ENCODE results near the gene ERVW-1. TPM values are rescaled to one million over a fixed set of nuclear protein-coding genes. Genes with fewer than 3 reads are reported as not detected.

ERVW-1 gene
- total RNA-seq, 1 donor from 2014 or later = not detected

DNA sequence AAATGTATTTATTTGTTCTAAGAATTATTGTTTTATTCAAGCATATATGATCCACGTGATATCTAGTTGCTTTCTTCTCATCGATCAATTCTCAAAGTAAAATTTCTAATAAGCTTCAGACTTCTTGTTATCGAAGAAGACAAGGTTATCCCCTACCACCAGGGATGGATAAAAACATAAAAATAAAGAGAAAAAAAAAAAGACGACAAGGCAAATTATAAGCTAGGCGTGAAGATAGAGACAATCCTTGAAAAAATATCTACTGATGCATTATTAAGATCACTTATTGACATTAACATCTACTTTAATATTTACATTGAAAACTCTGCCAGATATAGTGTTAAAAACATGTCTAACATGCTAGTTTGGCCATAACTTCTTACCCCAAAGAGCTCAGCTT lies 31.2 kb upstream of the ERVW-1 start:
- DNase-seq (ENCODE audit: extremely low spot score, unreplicated experiment) = no peak
- Mint-ChIP-seq H3K27ac (ENCODE audit: unreplicated experiment) (no peak overlapping the region), H3K4me3 (ENCODE audit: unreplicated experiment) (no peak overlapping the region), H3K9me3 (ENCODE audit: unreplicated experiment) (no peaks in the 10 kb centered on the region), H3K4me1 (ENCODE audit: unreplicated experiment) (no peaks in the 10 kb centered on the region), H3K27me3 (ENCODE audit: unreplicated experiment) (no peaks in the 10 kb centered on the region), H3K36me3 (ENCODE audit: unreplicated experiment) (peaks cover 35% of the 10 kb centered on the region)
- TF ChIP-seq, protein P1, sequence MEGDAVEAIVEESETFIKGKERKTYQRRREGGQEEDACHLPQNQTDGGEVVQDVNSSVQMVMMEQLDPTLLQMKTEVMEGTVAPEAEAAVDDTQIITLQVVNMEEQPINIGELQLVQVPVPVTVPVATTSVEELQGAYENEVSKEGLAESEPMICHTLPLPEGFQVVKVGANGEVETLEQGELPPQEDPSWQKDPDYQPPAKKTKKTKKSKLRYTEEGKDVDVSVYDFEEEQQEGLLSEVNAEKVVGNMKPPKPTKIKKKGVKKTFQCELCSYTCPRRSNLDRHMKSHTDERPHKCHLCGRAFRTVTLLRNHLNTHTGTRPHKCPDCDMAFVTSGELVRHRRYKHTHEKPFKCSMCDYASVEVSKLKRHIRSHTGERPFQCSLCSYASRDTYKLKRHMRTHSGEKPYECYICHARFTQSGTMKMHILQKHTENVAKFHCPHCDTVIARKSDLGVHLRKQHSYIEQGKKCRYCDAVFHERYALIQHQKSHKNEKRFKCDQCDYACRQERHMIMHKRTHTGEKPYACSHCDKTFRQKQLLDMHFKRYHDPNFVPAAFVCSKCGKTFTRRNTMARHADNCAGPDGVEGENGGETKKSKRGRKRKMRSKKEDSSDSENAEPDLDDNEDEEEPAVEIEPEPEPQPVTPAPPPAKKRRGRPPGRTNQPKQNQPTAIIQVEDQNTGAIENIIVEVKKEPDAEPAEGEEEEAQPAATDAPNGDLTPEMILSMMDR (IDR thresholded peaks at IDR 0.05) = no peak

DNA sequence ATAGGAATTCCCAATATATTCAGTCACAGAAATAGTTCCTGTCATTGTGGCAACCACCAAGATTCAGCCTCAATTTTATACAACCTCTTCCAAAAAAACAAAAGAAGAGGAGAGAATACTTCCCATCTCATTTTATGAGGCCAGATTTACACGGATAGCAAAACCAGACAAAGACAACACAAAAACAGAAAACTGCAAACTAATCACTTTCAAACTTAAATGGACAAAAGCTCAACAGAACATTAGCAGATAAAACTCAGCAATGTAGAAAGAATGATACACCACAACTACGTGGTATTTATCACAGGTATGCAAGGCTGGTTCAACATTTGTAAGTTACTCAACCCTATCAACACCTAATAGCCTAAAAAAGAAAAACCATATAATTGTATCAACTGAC lies 28.6 kb upstream of the ERVW-1 start:
- Mint-ChIP-seq H3K27ac (ENCODE audit: unreplicated experiment) (no peak overlapping the region), H3K4me3 (ENCODE audit: unreplicated experiment) (no peak overlapping the region), H3K9me3 (ENCODE audit: unreplicated experiment) (no peaks in the 10 kb centered on the region), H3K36me3 (ENCODE audit: unreplicated experiment) (peaks cover 32% of the 10 kb centered on the region), H3K4me1 (ENCODE audit: unreplicated experiment) (no peaks in the 10 kb centered on the region), H3K27me3 (ENCODE audit: unreplicated experiment) (no peaks in the 10 kb centered on the region)
- TF ChIP-seq, protein P1 (IDR thresholded peaks at IDR 0.05) = no peak
- no peak for DNase-seq (ENCODE audit: extremely low spot score, unreplicated experiment)

DNA sequence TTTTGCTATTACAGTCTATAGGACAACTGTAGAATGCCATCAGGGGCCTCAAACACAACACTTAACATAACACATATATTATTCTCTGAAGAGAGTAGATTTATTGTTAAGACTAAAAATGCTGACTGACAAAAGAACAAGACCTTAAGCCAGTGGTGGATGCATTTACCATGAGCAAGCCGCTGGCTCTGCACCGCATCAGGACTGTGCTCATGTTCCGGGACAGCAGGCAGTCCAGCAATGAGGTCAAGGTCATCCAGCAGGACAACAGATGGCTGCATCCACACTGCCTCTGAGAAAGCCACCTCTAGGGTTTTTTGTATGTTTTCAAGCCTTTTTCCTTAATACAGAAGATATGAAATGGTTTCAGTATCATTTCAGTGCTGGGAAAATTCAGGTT lies 26.8 kb upstream of the ERVW-1 start:
- Mint-ChIP-seq H3K4me3 (ENCODE audit: unreplicated experiment) (no peak overlapping the region), H3K27ac (ENCODE audit: unreplicated experiment) (no peak overlapping the region), H3K4me1 (ENCODE audit: unreplicated experiment) (no peaks in the 10 kb centered on the region), H3K27me3 (ENCODE audit: unreplicated experiment) (no peaks in the 10 kb centered on the region), H3K9me3 (ENCODE audit: unreplicated experiment) (no peaks in the 10 kb centered on the region), H3K36me3 (ENCODE audit: unreplicated experiment) (peaks cover 42% of the 10 kb centered on the region)
- DNase-seq (ENCODE audit: extremely low spot score, unreplicated experiment) = no peak
- TF ChIP-seq, protein P1 (IDR thresholded peaks at IDR 0.05) = no peak

DNA sequence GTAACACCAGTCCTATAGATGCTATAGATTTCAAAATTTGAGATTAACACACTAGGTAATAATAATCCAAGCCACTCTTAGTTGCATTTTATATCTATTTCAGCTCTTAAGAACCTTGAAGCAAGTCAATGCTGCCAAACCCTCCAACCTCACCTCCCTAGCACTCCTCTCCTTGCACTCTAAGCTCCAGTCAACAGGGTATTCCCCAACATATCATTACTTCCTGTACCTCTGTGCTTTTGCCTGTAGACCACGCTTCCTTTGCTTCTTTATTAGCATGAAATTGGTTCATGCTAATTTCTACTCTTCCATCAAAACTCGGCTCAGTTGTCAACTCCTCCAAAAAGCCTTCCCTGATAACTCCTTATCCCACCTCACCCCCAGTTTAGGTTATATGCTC lies 26.0 kb upstream of the ERVW-1 start:
- no peak for DNase-seq (ENCODE audit: extremely low spot score, unreplicated experiment)
- TF ChIP-seq, protein P1 (IDR thresholded peaks at IDR 0.05) = no peak
- Mint-ChIP-seq H3K36me3 (ENCODE audit: unreplicated experiment) (peaks cover 43% of the 10 kb centered on the region), H3K27ac (ENCODE audit: unreplicated experiment) (no peak overlapping the region), H3K4me3 (ENCODE audit: unreplicated experiment) (no peak overlapping the region), H3K27me3 (ENCODE audit: unreplicated experiment) (no peaks in the 10 kb centered on the region), H3K9me3 (ENCODE audit: unreplicated experiment) (no peaks in the 10 kb centered on the region), H3K4me1 (ENCODE audit: unreplicated experiment) (no peaks in the 10 kb centered on the region)

DNA sequence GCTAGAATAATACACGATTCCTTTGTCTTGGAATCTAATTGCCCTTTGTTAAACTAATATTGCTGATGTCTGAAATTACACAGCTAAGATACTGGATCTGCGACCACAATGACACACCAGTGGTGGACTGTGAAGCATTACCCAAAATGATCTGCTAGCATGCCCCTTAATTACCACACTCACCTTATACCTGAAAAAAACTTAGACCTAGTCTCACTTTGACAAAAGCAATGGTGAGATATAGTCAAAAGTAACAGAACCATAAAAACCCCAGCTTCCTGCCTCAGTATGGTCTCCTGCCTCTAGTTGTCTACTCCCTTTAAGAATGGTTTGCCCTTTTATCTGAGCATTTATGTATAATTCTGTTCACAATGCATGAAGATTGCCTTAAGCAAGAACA lies 20.8 kb upstream of the ERVW-1 start:
- Mint-ChIP-seq H3K4me3 (ENCODE audit: unreplicated experiment) (no peak overlapping the region), H3K9me3 (ENCODE audit: unreplicated experiment) (no peaks in the 10 kb centered on the region)
- TF ChIP-seq, protein P1 (IDR thresholded peaks at IDR 0.05) = no peak

More for the DNA sequence above, 20.8 kb upstream of the ERVW-1 start:
- Mint-ChIP-seq H3K27ac (ENCODE audit: unreplicated experiment) (no peak overlapping the region), H3K27me3 (ENCODE audit: unreplicated experiment) (no peaks in the 10 kb centered on the region), H3K4me1 (ENCODE audit: unreplicated experiment) (no peaks in the 10 kb centered on the region), H3K36me3 (ENCODE audit: unreplicated experiment) (peaks cover 37% of the 10 kb centered on the region)
- DNase-seq (ENCODE audit: extremely low spot score, unreplicated experiment) = no peak
